H1 (cell line): ENCODE results near the gene SH2D5. TPM values are rescaled to one million over a fixed set of nuclear protein-coding genes. Genes with fewer than 3 reads are reported as not detected.

Experiments
- CTCF ChIA-PET: fragments of 300-600 bp; sonication (Branson Sonifier 250); formaldehyde crosslinking; loops from one replicate; lab custom pipeline; 2021; ENCODE audit not compliant: partially characterized antibody; lab: Charles Lee
- POLR2A ChIA-PET: fragments of 300-600 bp; sonication (Branson Sonifier 250); formaldehyde crosslinking; loops from one replicate; lab custom pipeline; 2021; ENCODE audit warnings: inconsistent platforms; ENCODE audit not compliant: partially characterized antibody; lab: Charles Lee
- DNase-seq, 2 experiments: peaks; one replicate each; pipeline versions ENCODE4 v3.0.0 to v3.0.0-alpha.2; 2010 to 2022; ENCODE audit warnings: low spot score in 2 of 2, low read depth in 1 of 2, mixed read lengths in 1 of 2
- FAIRE-seq: peaks from 2 replicates; lab custom pipeline; 2011; peaks lifted over from hg19 to GRCh38; lab: Jason Lieb, UNC
- H2AFZ ChIP-seq: 2 replicates; pipeline ENCODE4 v1.8.1; 2012; ENCODE audit warnings: low read length, inconsistent platforms
- H2AK5ac ChIP-seq: 2 replicates; pipeline ENCODE4 v1.6.1; 2013; ENCODE audit warnings: low read depth, low read length
- H2BK120ac ChIP-seq: replicated peaks from 2 replicates; pipeline ENCODE3; 2013; ENCODE audit warnings: low read depth, low read length, inconsistent platforms
- H2BK12ac ChIP-seq: 2 replicates; pipeline ENCODE4 v1.6.1; 2013; ENCODE audit warnings: low read depth, low read length
- H2BK15ac ChIP-seq: 2 replicates; pipeline ENCODE4 v1.6.1; 2013; ENCODE audit warnings: low read length
- H2BK20ac ChIP-seq: 2 replicates; pipeline ENCODE4 v1.6.1; 2013; ENCODE audit warnings: low read length
- H2BK5ac ChIP-seq: 2 replicates; pipeline ENCODE4 v1.6.1; 2013; ENCODE audit warnings: low read depth, low read length
- H3K14ac ChIP-seq: 2 replicates; pipeline ENCODE4 v1.6.1; 2013; ENCODE audit warnings: inconsistent platforms; ENCODE audit not compliant: insufficient read length
- H3K18ac ChIP-seq: 2 replicates; pipeline ENCODE4 v1.6.1; 2013; ENCODE audit warnings: low read length; ENCODE audit errors: extremely low read depth
- H3K23ac ChIP-seq: 2 replicates; pipeline ENCODE4 v1.6.1; 2013; ENCODE audit warnings: inconsistent platforms; ENCODE audit not compliant: insufficient read length
- H3K23me2 ChIP-seq: 2 replicates; pipeline ENCODE4 v1.6.1; 2013; ENCODE audit warnings: low read depth, low read length
- H3K27ac ChIP-seq: 2 replicates; pipeline ENCODE4 v1.6.1; 2011; ENCODE audit warnings: low read depth, low read length, inconsistent platforms
- H3K27me3 ChIP-seq, 4 experiments: replicated peaks in 1 of 4; 1 replicate in 1 of 4; 2 replicates in 3 of 4; pipeline versions ENCODE4 v1.6.1 to v1.8.1; 2011 to 2013; ENCODE audit warnings: low read length in 3 of 4, mild to moderate bottlenecking in 3 of 4, inconsistent platforms in 2 of 4, mixed read lengths in 2 of 4, moderate library complexity in 1 of 4; ENCODE audit not compliant: control insufficient read depth in 3 of 4, insufficient read depth in 3 of 4; ENCODE audit errors: extremely low read depth in 1 of 4
- H3K36me3 ChIP-seq, 4 experiments: 2 replicates each; pipeline versions ENCODE4 v1.6.1 to v1.8.1; 2011 to 2013; ENCODE audit warnings: mild to moderate bottlenecking in 4 of 4, low read length in 3 of 4, moderate library complexity in 2 of 4, control low read depth in 1 of 4, inconsistent platforms in 1 of 4; ENCODE audit not compliant: insufficient read depth in 4 of 4, control insufficient read depth in 2 of 4
- H3K4ac ChIP-seq: replicated peaks from 2 replicates; pipeline ENCODE3; 2013; ENCODE audit warnings: low read length, low read depth, mixed read lengths, inconsistent platforms; ENCODE audit not compliant: insufficient read length
- H3K4me1 ChIP-seq, 4 experiments: replicated peaks in 1 of 4; 1 replicate in 1 of 4; 2 replicates in 3 of 4; pipeline versions ENCODE4 v1.6.1 to v1.8.1; 2011 to 2013; ENCODE audit warnings: low read length in 3 of 4, inconsistent platforms in 2 of 4, mixed read lengths in 1 of 4; ENCODE audit not compliant: insufficient read depth in 4 of 4, control insufficient read depth in 3 of 4
- H3K4me2 ChIP-seq, 2 experiments: 2 replicates each; pipeline versions ENCODE4 v1.6.1 to v1.8.1; 2011 to 2013; ENCODE audit warnings: low read depth in 2 of 2, low read length in 2 of 2, control low read depth in 1 of 2, inconsistent platforms in 1 of 2, mild to moderate bottlenecking in 1 of 2; ENCODE audit not compliant: insufficient read depth in 1 of 2
- H3K4me3 ChIP-seq, 4 experiments: fragments of 200-600, 300-600 bp in 1 of 4; sonication (generic), shearing (Covaris generic), sonication (Bioruptor Twin) in 1 of 4; 2 replicates each; pipeline versions ENCODE4 v1.5.1 to v1.8.1; 2011 to 2016; ENCODE audit warnings: low read length in 4 of 4, low read depth in 3 of 4, control low read depth in 2 of 4, inconsistent platforms in 2 of 4, mild to moderate bottlenecking in 2 of 4, mixed read lengths in 1 of 4, moderate library complexity in 1 of 4; ENCODE audit not compliant: insufficient read depth in 2 of 4; ENCODE audit errors: extremely low read depth in 1 of 4
- H3K56ac ChIP-seq: replicated peaks from 2 replicates; pipeline ENCODE3; 2013; ENCODE audit warnings: low read depth, mild to moderate bottlenecking, mixed read lengths, low read length, inconsistent platforms; ENCODE audit not compliant: insufficient read length
- H3K79me1 ChIP-seq: 2 replicates; pipeline ENCODE4 v1.6.1; 2013; ENCODE audit warnings: low read depth, low read length, control low read depth
- H3K79me2 ChIP-seq, 2 experiments: 2 replicates each; pipeline versions ENCODE4 v1.6.1 to v1.8.1; 2012 to 2013; ENCODE audit warnings: low read length in 2 of 2, mild to moderate bottlenecking in 2 of 2, inconsistent platforms in 1 of 2; ENCODE audit not compliant: insufficient read depth in 2 of 2, control insufficient read depth in 1 of 2
- H3K9ac ChIP-seq, 4 experiments: replicated peaks in 1 of 4; 1 replicate in 1 of 4; 2 replicates in 3 of 4; pipeline versions ENCODE4 v1.6.1 to v1.8.1; 2011 to 2013; ENCODE audit warnings: low read depth in 3 of 4, low read length in 3 of 4, control low read depth in 2 of 4, mild to moderate bottlenecking in 2 of 4, moderate library complexity in 2 of 4, inconsistent platforms in 1 of 4; ENCODE audit errors: extremely low read depth in 1 of 4
- H3K9me3 ChIP-seq, 2 experiments: 2 replicates each; pipeline versions ENCODE4 v1.6.1 to v1.8.1; 2012 to 2013; ENCODE audit warnings: mild to moderate bottlenecking in 2 of 2, moderate library complexity in 2 of 2, control low read depth in 1 of 2, inconsistent platforms in 1 of 2, low read depth in 1 of 2, low read length in 1 of 2, mixed read lengths in 1 of 2; ENCODE audit not compliant: insufficient read depth in 2 of 2
- H4K20me1 ChIP-seq, 2 experiments: replicated peaks in 1 of 2; 2 replicates each; pipeline versions ENCODE3 to v1.8.1; 2011 to 2013; ENCODE audit warnings: inconsistent platforms in 2 of 2, low read length in 2 of 2, mild to moderate bottlenecking in 1 of 2; ENCODE audit not compliant: insufficient read depth in 2 of 2, control insufficient read depth in 1 of 2
- H4K5ac ChIP-seq: 2 replicates; pipeline ENCODE4 v1.6.1; 2013; ENCODE audit warnings: low read length, low read depth, mixed read lengths, inconsistent platforms; ENCODE audit not compliant: insufficient read length
- H4K8ac ChIP-seq: 2 replicates; pipeline ENCODE4 v1.8.0; 2013; ENCODE audit warnings: mild to moderate bottlenecking, moderate library complexity, low read length, inconsistent platforms; ENCODE audit not compliant: insufficient read depth; ENCODE audit errors: extremely low read depth
- H4K91ac ChIP-seq: replicated peaks from 2 replicates; pipeline ENCODE3; 2013; ENCODE audit warnings: low read length, mixed read lengths, inconsistent platforms; ENCODE audit not compliant: insufficient read length
- BACH1 ChIP-seq: IDR thresholded peaks from 2 replicates; pipeline ENCODE4 v1.6.1; 2012; ENCODE audit warnings: low read length, improper control_type of control experiment
- EGR1 ChIP-seq: IDR thresholded peaks from 2 replicates; pipeline ENCODE4 v1.6.1; 2011; ENCODE audit warnings: low read depth, low read length, borderline replicate concordance
- EZH2 ChIP-seq: fragments of 200-600 bp; sonication (generic); IDR thresholded peaks from 2 replicates; pipeline ENCODE4 v1.7.1; 2012; ENCODE audit warnings: low read depth, mild to moderate bottlenecking, moderate library complexity, low read length, inconsistent platforms; ENCODE audit not compliant: severe bottlenecking
- GABPA ChIP-seq: IDR thresholded peaks from 2 replicates; pipeline ENCODE4 v1.6.1; 2011; ENCODE audit warnings: mild to moderate bottlenecking, low read length, moderate library complexity, borderline replicate concordance; ENCODE audit not compliant: insufficient read depth
- NRF1 ChIP-seq: IDR thresholded peaks from 2 replicates; pipeline ENCODE4 v1.6.1; 2011; ENCODE audit warnings: mild to moderate bottlenecking, low read depth, low read length, improper control_type of control experiment
- SP1 ChIP-seq: IDR thresholded peaks from 2 replicates; pipeline ENCODE4 v1.6.1; 2011; ENCODE audit warnings: low read depth, low read length
- SP4 ChIP-seq: IDR thresholded peaks from 2 replicates; pipeline ENCODE4 v1.6.1; 2012; ENCODE audit warnings: low read length, inconsistent platforms
- TAF1 ChIP-seq: IDR thresholded peaks from 2 replicates; pipeline ENCODE4 v1.6.1; 2011; ENCODE audit warnings: mild to moderate bottlenecking, low read depth, low read length
- WGBS, 2 experiments: shearing (Covaris generic) in 1 of 2; methylation state at CpG; one replicate each; pipeline versions ENCODE4 v1.1.6 to v1.1.7; 2013 to 2015; ENCODE audit warnings: low lambda C conversion rate in 2 of 2, mixed read lengths in 2 of 2, inconsistent platforms in 1 of 2, low coverage in 1 of 2, missing lambda C conversion rate in 1 of 2; ENCODE audit not compliant: insufficient replicate concordance in 2 of 2, insufficient coverage in 1 of 2, insufficient read length in 1 of 2; ENCODE audit errors: extremely low coverage in 1 of 2, missing lambda C conversion rate in 1 of 2; 5-methylcytosine and 5-hydroxymethylcytosine counted together
- polyA plus RNA-seq, 7 experiments: library from polyadenylated mRNA; depleted of rRNA in 3 of 7; stranded (reverse) in 5 of 7; unstranded in 2 of 7; fragments of >200 nt in 5 of 7; fragments of 200-250 nt in 2 of 7; gene quantifications; 1 replicate in 5 of 7; 2 replicates in 1 of 7; 4 replicates in 1 of 7; pipeline versions ENCODE4 v1.2.1 to v1.2.3, GENCODE V29; 2011 to 2013; ENCODE audit warnings: missing spikeins in 2 of 7, mixed read lengths in 2 of 7
- total RNA-seq: library from RNA; stranded (reverse); fragmentation: NEBNext Ultra II Directional; extraction: Animal tissue kit (Norgen Biotek cat#: 25700); gene quantifications from 2 replicates; pipeline ENCODE4 v1.2.1, GENCODE V29; 2021

Gene SH2D5
- total and polyA plus RNA-seq, 2 of the 8 experiments (the other 6 are each of a cell fraction or from before 2014, with no cell fraction given) = 13.2 to 18.4 TPM

DNA sequence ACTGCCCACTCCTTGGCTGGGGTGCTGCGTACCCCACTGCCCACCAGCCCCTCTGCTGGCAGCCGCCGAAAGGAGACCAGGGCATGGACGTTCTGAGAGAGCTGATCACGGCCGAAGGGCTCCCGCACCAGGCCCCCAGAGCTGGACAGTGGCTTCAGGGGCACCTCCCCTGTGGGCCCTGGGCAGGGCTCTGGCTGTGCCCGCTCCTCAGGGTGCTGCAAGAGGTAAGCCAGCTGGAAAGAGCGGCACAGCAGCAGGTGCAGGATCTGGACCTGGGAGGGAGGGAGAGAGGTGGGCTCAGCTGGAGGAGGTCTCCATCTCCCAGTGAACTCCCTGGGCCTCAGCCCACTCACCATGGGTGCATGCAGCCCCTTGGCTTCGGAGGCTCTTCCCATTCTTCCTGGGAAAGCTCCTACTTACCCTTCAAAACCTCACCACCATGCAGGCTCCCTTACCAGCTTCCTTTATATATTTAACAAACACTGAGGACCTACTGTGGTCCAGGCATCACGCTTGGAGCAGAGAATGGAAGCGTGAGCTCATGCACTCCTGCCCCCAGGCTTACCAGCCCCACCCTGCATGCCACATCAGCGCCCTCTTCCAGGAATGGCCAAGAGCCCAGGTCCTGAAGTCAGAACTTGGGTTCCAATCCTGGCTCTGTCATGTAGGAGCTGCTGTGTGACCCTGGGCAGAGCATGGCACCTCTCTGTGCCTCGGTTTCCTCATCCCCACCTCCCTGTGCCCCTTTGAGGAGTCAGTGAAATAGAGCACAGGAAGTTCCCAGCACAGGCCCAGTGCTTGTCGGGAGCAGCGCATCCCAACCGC lies 7.9 kb downstream of the SH2D5 start:
- no peak overlapping the region for H3K14ac ChIP-seq
- H3K4me3 ChIP-seq = no peak overlapping the region
- no peak overlapping the region for H4K91ac ChIP-seq
- no peaks in the 10 kb centered on the region; a peak in 1 of 4 replicates for H3K79me2 ChIP-seq
- H3K4me2 ChIP-seq = no peak overlapping the region
- H2BK120ac ChIP-seq = no peak overlapping the region
- no peak overlapping the region for H3K56ac ChIP-seq
- H3K27me3 ChIP-seq = peaks cover 0 to 2% (median 0%) of the 10 kb centered on the region in 4 experiments; a peak in 3 of 7 replicates
- no peak overlapping the region for H2AK5ac ChIP-seq
- no peaks in the 10 kb centered on the region for H3K23me2 ChIP-seq
- no peaks in the 10 kb centered on the region for H3K79me1 ChIP-seq
- H2BK20ac ChIP-seq = no peak overlapping the region
- DNase-seq (no peak), FAIRE-seq (no peak)
- no peak overlapping the region for H2AFZ ChIP-seq
- H3K9ac ChIP-seq = no peak overlapping the region
- H3K18ac ChIP-seq = no peak overlapping the region
- H3K4me1 ChIP-seq = peaks cover 0 to 25% (median 21%) of the 10 kb centered on the region in 4 experiments; a peak in 6 of 7 replicates
- no peaks in the 10 kb centered on the region for H3K36me3 ChIP-seq
- POLR2A ChIA-PET = interaction anchor here (0.6 to 1.2 kb wide), 4 partner anchors 9 to 67 kb away, joined by 3 to 4 read pairs (median 3); no protein-coding TSS in a partner anchor
- H2BK5ac ChIP-seq = no peak overlapping the region
- H2BK12ac ChIP-seq = no peak overlapping the region
- TF ChIP-seq EGR1 = no peak
- TF ChIP-seq TAF1 = no peak
- TF ChIP-seq NRF1 = no peak
- TF ChIP-seq EZH2 = no peak
- TF ChIP-seq BACH1 = no peak
- TF ChIP-seq SP4 = no peak
- TF ChIP-seq GABPA = no peak
- no peak for TF ChIP-seq SP1
- no peak overlapping the region for H2BK15ac ChIP-seq
- no peaks in the 10 kb centered on the region for H3K9me3 ChIP-seq
- H3K4ac ChIP-seq = no peak overlapping the region
- peak overlapping the region; percentile 18 for H4K8ac ChIP-seq
- 92% methylated on average over 17 of the region's 17 CpGs; no CpG with 5 or more reads in 1 of the 2 experiments for WGBS, 2 experiments
- peaks cover 0 to 5% of the 10 kb centered on the region in 2 experiments for H4K20me1 ChIP-seq
- H3K23ac ChIP-seq = no peak overlapping the region
- no peak overlapping the region for H3K27ac ChIP-seq
- CTCF ChIA-PET = interaction anchor here (0.6 to 8.9 kb wide), 6 partner anchors 9 to 234 kb away, joined by 3 to 82 read pairs (median 3); no protein-coding TSS in a partner anchor
- H4K5ac ChIP-seq = no peak overlapping the region
